ENCODE data around the gene EIF4A3. TPM values are rescaled to one million over a fixed set of nuclear protein-coding genes. Genes with fewer than 3 reads are reported as not detected.

The EIF4A3 gene
- polyA plus RNA-seq, 1 donor (not counting 4 experiments of a cell fraction or from before 2014, with no cell fraction given): 143 TPM

DNA sequence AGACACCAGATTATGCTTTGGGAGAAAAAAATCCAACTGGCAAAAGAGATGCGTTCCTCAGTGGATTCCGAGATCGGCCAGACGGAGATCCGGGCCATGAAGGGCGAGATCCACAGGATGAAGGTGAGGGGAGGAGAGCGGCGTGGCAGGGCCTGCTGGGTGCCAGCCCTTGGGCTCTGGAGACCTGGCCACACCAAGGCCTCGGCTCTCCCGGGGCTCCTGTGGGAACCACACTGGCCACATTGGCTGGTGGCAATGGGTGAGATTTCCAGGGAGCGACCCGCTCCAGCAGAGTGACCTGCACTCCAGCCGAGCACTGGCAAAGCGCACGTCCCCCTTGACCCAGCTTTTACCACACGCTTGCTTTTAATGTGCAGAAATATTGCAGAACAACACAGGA, 57.2 kb downstream of the EIF4A3 start:
- no peak for FAIRE-seq
- dilution Hi-C loops (cut with MboI; ENCODE audit: extremely low pct_ligation_motif_present, low sequenced_read_pairs): no loop called here
- no peak overlapping the region for H3K4me3 ChIP-seq (ENCODE audit: control insufficient read depth in 2 of 3, extremely low read depth in 1 of 3, insufficient read depth in 2 of 3, low read depth in 1 of 3, low read length in 3 of 3)
- H3K9me1 ChIP-seq (ENCODE audit: control insufficient read depth, extremely low read depth, insufficient read depth, low read length): no peaks in the 10 kb centered on the region
- no peak for DNase-seq (ENCODE audit: low read depth, low spot score)
- no peak overlapping the region for H2AFZ ChIP-seq (ENCODE audit: control insufficient read depth, low read length)
- no peaks in the 10 kb centered on the region for H3K9me3 ChIP-seq (ENCODE audit: control insufficient read depth, low read depth, low read length)
- TF ChIP-seq, protein P1, sequence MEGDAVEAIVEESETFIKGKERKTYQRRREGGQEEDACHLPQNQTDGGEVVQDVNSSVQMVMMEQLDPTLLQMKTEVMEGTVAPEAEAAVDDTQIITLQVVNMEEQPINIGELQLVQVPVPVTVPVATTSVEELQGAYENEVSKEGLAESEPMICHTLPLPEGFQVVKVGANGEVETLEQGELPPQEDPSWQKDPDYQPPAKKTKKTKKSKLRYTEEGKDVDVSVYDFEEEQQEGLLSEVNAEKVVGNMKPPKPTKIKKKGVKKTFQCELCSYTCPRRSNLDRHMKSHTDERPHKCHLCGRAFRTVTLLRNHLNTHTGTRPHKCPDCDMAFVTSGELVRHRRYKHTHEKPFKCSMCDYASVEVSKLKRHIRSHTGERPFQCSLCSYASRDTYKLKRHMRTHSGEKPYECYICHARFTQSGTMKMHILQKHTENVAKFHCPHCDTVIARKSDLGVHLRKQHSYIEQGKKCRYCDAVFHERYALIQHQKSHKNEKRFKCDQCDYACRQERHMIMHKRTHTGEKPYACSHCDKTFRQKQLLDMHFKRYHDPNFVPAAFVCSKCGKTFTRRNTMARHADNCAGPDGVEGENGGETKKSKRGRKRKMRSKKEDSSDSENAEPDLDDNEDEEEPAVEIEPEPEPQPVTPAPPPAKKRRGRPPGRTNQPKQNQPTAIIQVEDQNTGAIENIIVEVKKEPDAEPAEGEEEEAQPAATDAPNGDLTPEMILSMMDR (optimal IDR thresholded peaks at IDR 0.05 in 1 of 3, IDR thresholded peaks at IDR 0.05 in 1 of 3, conservative IDR thresholded peaks at IDR 0.05 in 1 of 3; ENCODE audit: extremely low read depth in 1 of 3, insufficient read depth in 2 of 3, low read length in 3 of 3): no peak
- no peak for TF ChIP-seq EZH2 (IDR thresholded peaks at IDR 0.05; ENCODE audit: low read length)
- H3K36me3 ChIP-seq (ENCODE audit: control insufficient read depth in 2 of 2, extremely low read depth in 1 of 2, insufficient read depth in 2 of 2, low read length in 2 of 2): no peaks in the 10 kb centered on the region
- H4K20me1 ChIP-seq (ENCODE audit: control insufficient read depth, extremely low read depth, insufficient read depth, low read length): no peaks in the 10 kb centered on the region
- H3K79me2 ChIP-seq (ENCODE audit: control insufficient read depth, insufficient read depth, low read length): no peaks in the 10 kb centered on the region
- H3K9ac ChIP-seq (ENCODE audit: control insufficient read depth, extremely low read depth, insufficient read depth, low read length): no peak overlapping the region
- H3K27me3 ChIP-seq (ENCODE audit: control insufficient read depth, extremely low read depth, insufficient read depth, low read length): peaks cover 1% of the 10 kb centered on the region
- no peak overlapping the region for H3K4me2 ChIP-seq (ENCODE audit: control insufficient read depth, extremely low read depth, insufficient read depth, low read depth, low read length)
- H3K4me1 ChIP-seq (ENCODE audit: control insufficient read depth, extremely low read depth, insufficient read depth, low read length): no peaks in the 10 kb centered on the region
- no peak overlapping the region for H3K27ac ChIP-seq (ENCODE audit: control insufficient read depth, insufficient read depth, low read length)

DNA sequence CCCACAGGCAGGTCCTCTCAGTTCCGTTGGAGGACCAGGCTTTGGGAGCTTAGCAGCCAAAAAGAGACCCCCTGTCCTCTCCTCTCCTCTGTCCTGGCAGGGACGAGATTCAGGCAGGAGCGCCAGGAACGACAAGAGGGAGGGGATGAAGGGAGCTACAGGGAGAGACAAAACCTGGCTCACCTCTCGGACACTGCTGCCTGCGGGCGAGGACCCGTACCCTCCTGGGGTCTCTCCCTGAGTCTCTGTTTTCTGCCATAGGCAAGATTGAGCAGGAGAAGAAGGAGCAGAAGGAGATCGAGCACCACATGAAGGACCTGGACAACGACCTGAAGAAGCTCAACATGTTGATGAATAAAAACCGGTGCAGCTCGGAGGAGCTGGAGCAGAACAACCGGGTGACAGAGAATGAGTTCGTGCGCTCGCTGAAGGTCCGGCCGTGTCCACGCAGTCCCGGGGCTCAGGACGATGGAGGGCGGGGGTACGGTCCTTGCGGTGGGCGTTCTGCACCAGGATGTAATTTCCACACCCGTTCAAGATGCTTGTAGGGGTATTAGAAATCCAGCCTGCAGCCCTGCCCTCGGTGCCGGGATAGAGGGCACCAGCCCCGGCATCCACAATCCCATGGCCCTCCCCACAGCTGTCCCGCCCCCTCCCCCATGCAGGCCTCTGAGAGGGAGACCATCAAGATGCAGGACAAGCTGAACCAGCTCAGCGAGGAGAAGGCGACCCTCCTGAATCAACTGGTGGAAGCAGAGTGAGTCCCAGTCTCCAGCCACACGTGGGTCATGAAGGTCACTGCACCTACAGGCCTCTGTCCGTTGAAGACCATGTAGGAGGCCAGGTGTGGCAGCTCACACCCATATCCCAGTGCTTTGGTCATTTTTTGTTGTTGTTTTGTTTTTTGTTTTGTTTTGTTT, 59.3 kb downstream of the EIF4A3 start:
- dilution Hi-C loops (cut with MboI; ENCODE audit: extremely low pct_ligation_motif_present, low sequenced_read_pairs): no loop called here
- Histone ChIP-seq H3K9ac (ENCODE audit: control insufficient read depth, extremely low read depth, insufficient read depth, low read length) (no peak overlapping the region), H4K20me1 (ENCODE audit: control insufficient read depth, extremely low read depth, insufficient read depth, low read length) (no peaks in the 10 kb centered on the region), H3K36me3 (ENCODE audit: control insufficient read depth in 2 of 2, extremely low read depth in 1 of 2, insufficient read depth in 2 of 2, low read length in 2 of 2) (no peaks in the 10 kb centered on the region), H3K79me2 (ENCODE audit: control insufficient read depth, insufficient read depth, low read length) (no peaks in the 10 kb centered on the region), H3K4me3 (ENCODE audit: control insufficient read depth in 2 of 3, extremely low read depth in 1 of 3, insufficient read depth in 2 of 3, low read depth in 1 of 3, low read length in 3 of 3) (no peak overlapping the region), H3K4me1 (ENCODE audit: control insufficient read depth, extremely low read depth, insufficient read depth, low read length) (no peaks in the 10 kb centered on the region), H3K27me3 (ENCODE audit: control insufficient read depth, extremely low read depth, insufficient read depth, low read length) (peaks cover 7% of the 10 kb centered on the region), H3K4me2 (ENCODE audit: control insufficient read depth, extremely low read depth, insufficient read depth, low read depth, low read length) (no peak overlapping the region), H3K27ac (ENCODE audit: control insufficient read depth, insufficient read depth, low read length) (no peak overlapping the region), H3K9me1 (ENCODE audit: control insufficient read depth, extremely low read depth, insufficient read depth, low read length) (no peaks in the 10 kb centered on the region), H2AFZ (ENCODE audit: control insufficient read depth, low read length) (no peak overlapping the region), H3K9me3 (ENCODE audit: control insufficient read depth, low read depth, low read length) (no peaks in the 10 kb centered on the region)
- FAIRE-seq (no peak), DNase-seq (ENCODE audit: low read depth, low spot score) (no peak)
- no peak for TF ChIP-seq EZH2 (IDR thresholded peaks at IDR 0.05; ENCODE audit: low read length)

All from keratinocyte (primary cell).